ENCODE results near the gene CAV1. TPM values are rescaled to one million over a fixed set of nuclear protein-coding genes. Genes with fewer than 3 reads are reported as not detected.

Gene CAV1
- total RNA-seq, 4 donors from 2014 or later, result 301 to 490 (median 321) TPM

DNA sequence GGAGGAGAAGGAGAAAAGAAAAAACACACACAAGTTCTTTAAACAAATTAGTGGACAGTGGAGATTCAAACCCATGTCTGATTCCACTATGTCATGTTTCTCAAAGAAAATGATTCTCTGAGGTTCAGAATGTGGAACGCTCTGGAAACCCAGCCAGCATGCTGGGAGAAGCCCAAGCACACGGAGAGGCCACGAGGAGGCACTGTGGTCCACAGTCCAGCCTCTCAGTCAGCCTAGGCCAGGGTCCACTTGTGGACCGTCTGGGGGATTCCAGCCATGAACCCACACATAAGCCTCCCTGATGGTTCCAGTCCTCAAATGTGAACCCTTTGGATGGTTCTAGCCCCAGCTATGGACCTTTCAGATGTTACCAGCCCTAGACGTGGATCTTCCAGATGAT, 73.4 kb downstream of the CAV1 start:
- H3K27me3 ChIP-seq, result no peaks in the 10 kb centered on the region
- no peaks in the 10 kb centered on the region for H3K36me3 ChIP-seq
- H3K4me1 ChIP-seq, result peaks cover 3 to 4% of the 10 kb centered on the region in 2 donors
- no peak overlapping the region for H3K4me3 ChIP-seq (replicated peaks in 1 of 3)
- intact Hi-C loops (cut with DNase I), result no loop called here
- TF ChIP-seq CTCF (IDR thresholded peaks at IDR 0.05) (peak in 3 of 6 experiments; percentile 26 to 36 (median 32)), POLR2A (IDR thresholded peaks at IDR 0.05) (no peak)
- WGBS, 2 donors, result 76 to 84% methylated on average over 5 of the region's 5 CpGs
- DNase-seq, result peak in 1 of 2 donors; percentile 28
- H3K27ac ChIP-seq, result no peak overlapping the region
- no peaks in the 10 kb centered on the region for H3K9me3 ChIP-seq

DNA sequence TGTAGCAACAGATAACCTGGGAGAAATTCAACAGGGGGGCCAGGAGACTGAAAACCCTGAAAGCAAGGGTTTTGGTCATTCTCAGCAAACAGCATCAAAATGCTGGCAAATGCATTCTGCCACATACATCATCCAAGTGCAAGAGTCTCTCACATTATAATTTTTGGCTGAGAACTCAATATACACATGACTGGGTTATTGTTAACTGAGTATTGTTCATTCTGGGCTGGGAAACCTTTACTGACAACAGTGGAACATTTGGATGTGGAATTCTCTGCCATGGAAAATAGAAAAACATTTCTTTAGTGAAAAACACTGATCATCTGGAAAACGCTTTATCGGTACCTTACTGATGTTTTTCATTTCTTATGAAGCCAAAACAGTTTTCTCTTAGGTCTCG, 74.0 kb downstream of the CAV1 start:
- 85 to 90% methylated on average over 3 of the region's 3 CpGs for WGBS, 2 donors
- TF ChIP-seq CTCF (IDR thresholded peaks at IDR 0.05), result no peak
- no peak for TF ChIP-seq POLR2A (IDR thresholded peaks at IDR 0.05)
- Histone ChIP-seq H3K27ac (no peak overlapping the region), H3K27me3 (no peaks in the 10 kb centered on the region), H3K4me3 (replicated peaks in 1 of 3) (no peak overlapping the region), H3K9me3 (no peaks in the 10 kb centered on the region), H3K36me3 (no peaks in the 10 kb centered on the region), H3K4me1 (no peaks in the 10 kb centered on the region)
- intact Hi-C loops (cut with DNase I), result no loop called here
- DNase-seq, result no peak

GRCh38 chr7:116601426-116601825, 76.6 kb downstream of the CAV1 start:
- no peak overlapping the region for H3K4me3 ChIP-seq (replicated peaks in 1 of 3)
- DNase-seq, result no peak
- H3K9me3 ChIP-seq, result no peaks in the 10 kb centered on the region
- intact Hi-C loops (cut with DNase I), result loop anchor here (10.0 kb wide), 1 partner anchor 63 kb away; no protein-coding TSS in a partner anchor
- TF ChIP-seq CTCF (IDR thresholded peaks at IDR 0.05), result no peak
- no peak for TF ChIP-seq POLR2A (IDR thresholded peaks at IDR 0.05)
- H3K36me3 ChIP-seq, result no peaks in the 10 kb centered on the region
- H3K27me3 ChIP-seq, result no peaks in the 10 kb centered on the region
- H3K4me1 ChIP-seq, result no peaks in the 10 kb centered on the region
- H3K27ac ChIP-seq, result no peak overlapping the region
- WGBS, 2 donors, result 83 to 84% methylated on average over 2 of the region's 2 CpGs

DNA sequence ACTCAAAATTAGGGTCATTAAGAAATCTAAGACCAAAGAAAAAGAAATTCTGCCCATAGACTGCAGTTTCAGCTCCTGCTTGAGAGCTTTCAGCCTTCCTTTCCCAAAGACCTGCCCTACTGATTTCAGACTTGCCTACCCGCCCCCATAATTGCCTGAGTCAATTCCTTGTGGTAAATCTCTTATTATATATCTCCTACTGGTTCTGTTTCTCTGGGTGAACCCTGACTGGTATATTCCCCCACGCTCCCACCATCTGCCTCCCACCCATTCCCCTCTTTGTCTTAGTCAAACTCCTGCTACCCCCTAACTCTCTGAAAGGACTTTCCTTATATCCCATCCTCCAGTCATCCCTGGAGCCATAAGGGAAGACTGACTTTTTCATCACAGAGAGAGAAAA, 82.5 kb downstream of the CAV1 start:
- Histone ChIP-seq H3K27ac (no peak overlapping the region), H3K36me3 (no peaks in the 10 kb centered on the region), H3K4me3 (replicated peaks in 1 of 3) (no peak overlapping the region), H3K9me3 (no peaks in the 10 kb centered on the region), H3K27me3 (no peaks in the 10 kb centered on the region), H3K4me1 (no peaks in the 10 kb centered on the region)
- 88 to 95% methylated on average over 2 of the region's 2 CpGs for WGBS, 2 donors
- DNase-seq, result no peak
- intact Hi-C loops (cut with DNase I), result loop anchor here (10.0 kb wide), 1 partner anchor 58 kb away; no protein-coding TSS in a partner anchor
- TF ChIP-seq POLR2A (IDR thresholded peaks at IDR 0.05) (no peak), CTCF (IDR thresholded peaks at IDR 0.05) (no peak)

DNA sequence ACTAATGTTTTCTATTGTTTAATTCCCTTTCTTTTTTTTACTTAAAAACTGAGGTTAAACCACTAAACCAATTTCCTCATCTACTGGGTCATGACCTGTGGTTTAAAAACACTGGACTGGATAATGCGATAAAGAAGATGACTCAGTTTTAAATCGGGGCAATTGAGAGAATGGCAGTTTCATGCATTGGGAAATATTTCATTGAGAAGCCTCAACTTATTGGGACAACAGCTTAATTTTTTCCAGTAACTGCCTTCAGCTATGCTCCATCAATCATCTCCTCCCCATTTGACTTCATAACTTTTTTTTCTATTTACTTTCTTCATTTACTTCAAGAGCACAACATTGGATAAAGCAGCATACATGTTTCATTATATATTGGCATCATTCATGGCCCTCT, 85.4 kb downstream of the CAV1 start:
- no peaks in the 10 kb centered on the region for H3K9me3 ChIP-seq
- no peaks in the 10 kb centered on the region for H3K36me3 ChIP-seq
- WGBS, 2 donors, result 71 to 85% methylated on average over 2 of the region's 2 CpGs
- no peak overlapping the region for H3K4me3 ChIP-seq (replicated peaks in 1 of 3)
- TF ChIP-seq CTCF (IDR thresholded peaks at IDR 0.05) (no peak), POLR2A (IDR thresholded peaks at IDR 0.05) (no peak)
- H3K4me1 ChIP-seq, result peaks cover 7 to 8% of the 10 kb centered on the region in 2 donors
- intact Hi-C loops (cut with DNase I), result no loop called here
- H3K27ac ChIP-seq, result no peak overlapping the region
- DNase-seq, result no peak
- no peaks in the 10 kb centered on the region for H3K27me3 ChIP-seq

Measured in thyroid gland (tissue), 4 donors.